Activated CD8-positive, alpha-beta T cell treated with anti-CD3 and anti-CD28 coated beads, Interleukin-2, amount 10 ng/mL, durations not matched to agents 7 days and 5 days (primary cell): ENCODE measurements around the gene RPL31. TPM values are rescaled to one million over a fixed set of nuclear protein-coding genes. Genes with fewer than 3 reads are reported as not detected.
A peak's percentile ranks its signal among the peaks of the same experiment; 100 is the strongest.

ENCODE experiments used
- ATAC-seq: fragments of 150-1000 bp; cut with Tn5 transposase; one replicate; pipeline ENCODE4 v1.10.0; 2021; ENCODE audit warnings: moderate library complexity
- CTCF ChIA-PET: fragments of 350-600 bp; sonication (Branson Sonifier 250); formaldehyde crosslinking; loops from one replicate; lab custom pipeline; 2021; ENCODE audit warnings: antibody characterized with exemption; lab: Charles Lee
- POLR2A ChIA-PET: fragments of 350-600 bp; sonication (Branson Sonifier 250); formaldehyde crosslinking; loops from one replicate; lab custom pipeline; 2021; ENCODE audit warnings: antibody characterized with exemption; lab: Charles Lee
- DNase-seq: peaks from one replicate; pipeline ENCODE4 v3.0.0-alpha.2; 2020
- H3K27ac Mint-ChIP-seq: one replicate; pipeline ENCODE4 v1.8.0; 2021; ENCODE audit warnings: mild to moderate bottlenecking, mixed read lengths
- H3K27me3 Mint-ChIP-seq: one replicate; pipeline ENCODE4 v1.8.0; 2021; ENCODE audit warnings: low read depth, mixed read lengths
- H3K36me3 Mint-ChIP-seq: one replicate; pipeline ENCODE4 v1.8.0; 2021; ENCODE audit warnings: low read depth, mixed read lengths
- H3K4me1 Mint-ChIP-seq: one replicate; pipeline ENCODE4 v1.8.0; 2021; ENCODE audit warnings: low read depth, mixed read lengths
- H3K4me3 Mint-ChIP-seq: one replicate; pipeline ENCODE4 v1.8.0; 2021; ENCODE audit warnings: mild to moderate bottlenecking, mixed read lengths
- H3K9me3 Mint-ChIP-seq: one replicate; pipeline ENCODE4 v1.8.0; 2022; ENCODE audit warnings: mixed read lengths; ENCODE audit not compliant: insufficient read depth
- total RNA-seq, 2 experiments: library from RNA; stranded (reverse); gene quantifications; one replicate each; pipeline ENCODE4 v1.2.3, GENCODE V29; 2021

The RPL31 gene
- total RNA-seq, 2 experiments from 2014 or later: 1,300 to 1,339 TPM

DNA sequence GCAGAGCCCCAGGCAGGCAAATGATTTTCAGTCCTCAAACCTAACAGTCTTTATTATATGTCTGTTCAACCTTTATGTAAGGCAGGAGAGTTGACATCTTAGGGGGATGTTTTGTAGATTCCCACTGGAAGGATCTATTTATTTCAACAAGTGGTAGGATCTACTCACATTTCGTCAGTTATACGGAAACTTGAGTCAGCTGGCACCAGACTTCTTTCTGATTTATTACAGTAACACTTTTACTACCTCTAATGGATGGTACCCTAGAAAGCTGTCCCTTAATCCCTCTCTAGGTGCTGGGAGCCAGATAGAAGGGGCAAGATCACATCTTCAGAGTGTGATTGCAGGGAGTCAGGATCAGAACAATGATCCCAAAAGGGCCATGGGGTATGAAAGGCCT, 2.1 kb upstream of the RPL31 start:
- Mint-ChIP-seq H3K9me3 (peaks cover 5% of the 10 kb centered on the region), H3K4me3 (no peak overlapping the region), H3K4me1 (peaks cover 26% of the 10 kb centered on the region), H3K36me3 (peaks cover 35% of the 10 kb centered on the region), H3K27ac (no peak overlapping the region), H3K27me3 (peaks cover 3% of the 10 kb centered on the region)
- ATAC-seq (no peak), DNase-seq (no peak)
- CTCF ChIA-PET: interaction anchor here (1.5 kb wide), 1 partner anchor 9 kb away, joined by 3 read pairs; no protein-coding TSS in a partner anchor
- POLR2A ChIA-PET: no interaction called here

- Mint-ChIP-seq H3K27me3 (peaks cover 3% of the 10 kb centered on the region), H3K4me1 (peaks cover 51% of the 10 kb centered on the region), H3K27ac (peak overlapping the region; percentile 96), H3K9me3 (peaks cover 5% of the 10 kb centered on the region), H3K36me3 (peaks cover 58% of the 10 kb centered on the region), H3K4me3 (peak overlapping the region; percentile 94)
- ChIA-PET CTCF (interaction anchor here (1.0 to 3.9 kb wide), 9 partner anchors 10 to 408 kb away, joined by 3 to 29 read pairs (median 4); no protein-coding TSS in a partner anchor), POLR2A (interaction anchor here (0.6 to 2.7 kb wide), 11 partner anchors 10 to 361 kb away, joined by 3 to 14 read pairs (median 5); no protein-coding TSS in a partner anchor)
- no peak for DNase-seq
- ATAC-seq: no peak
These were observed 631 bp downstream of the RPL31 start for GRCh38 chr2:101002562-101003277.

GRCh38 chr2:101003278-101003775, 1.2 kb downstream of the RPL31 start:
- ChIA-PET POLR2A (interaction anchor here (0.5 to 2.7 kb wide), 4 partner anchors 9 to 250 kb away, joined by 3 to 14 read pairs (median 7); no protein-coding TSS in a partner anchor), CTCF (interaction anchor here (1.4 to 3.9 kb wide), 6 partner anchors 10 to 408 kb away, joined by 4 to 29 read pairs (median 6); no protein-coding TSS in a partner anchor)
- Mint-ChIP-seq H3K9me3 (peaks cover 5% of the 10 kb centered on the region), H3K36me3 (peaks cover 64% of the 10 kb centered on the region), H3K27me3 (peaks cover 3% of the 10 kb centered on the region), H3K4me3 (peak overlapping the region; percentile 94), H3K4me1 (peaks cover 57% of the 10 kb centered on the region), H3K27ac (peak overlapping the region; percentile 96)
- ATAC-seq (no peak), DNase-seq (no peak)

DNA sequence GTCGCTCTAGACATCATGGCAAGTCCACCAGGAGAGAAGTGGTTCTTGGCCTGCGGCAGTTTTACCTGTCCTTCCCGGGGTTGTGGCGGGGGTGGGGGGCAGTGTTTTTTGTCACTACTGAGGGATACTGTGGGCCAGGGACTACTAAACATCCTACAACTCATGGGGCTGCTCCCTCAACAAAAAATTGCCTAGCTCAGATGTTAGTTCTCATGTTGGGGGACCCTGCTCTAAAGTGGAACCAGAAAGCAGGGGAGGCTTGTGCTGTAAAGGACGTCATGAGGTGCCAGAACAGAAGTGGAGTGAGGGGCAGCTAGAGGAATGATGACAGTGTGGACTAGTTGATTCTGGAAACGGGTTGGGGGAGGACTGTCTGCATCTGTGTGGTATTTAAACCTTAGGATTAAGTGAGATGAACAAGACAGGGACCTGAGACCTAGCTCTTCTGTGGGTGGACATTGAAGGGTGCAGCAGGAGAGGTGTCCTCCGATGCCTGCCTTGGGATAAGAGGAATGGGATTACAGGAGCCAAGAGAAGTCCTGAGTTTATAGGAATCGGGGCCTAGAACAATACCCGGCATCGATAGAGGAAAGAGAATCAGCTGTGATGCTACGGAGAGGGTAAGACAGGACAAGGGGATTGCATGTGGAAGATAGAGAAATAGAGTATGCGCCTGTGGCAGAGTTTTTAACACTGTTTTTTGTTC, 2.7 kb downstream of the RPL31 start:
- H3K4me1 Mint-ChIP-seq: peaks cover 60% of the 10 kb centered on the region
- DNase-seq (no peak), ATAC-seq (no peak)
- H3K27me3 Mint-ChIP-seq: no peaks in the 10 kb centered on the region
- peaks cover 72% of the 10 kb centered on the region for H3K36me3 Mint-ChIP-seq
- H3K9me3 Mint-ChIP-seq: peaks cover 5% of the 10 kb centered on the region
- ChIA-PET CTCF (interaction anchor here (1.6 to 3.9 kb wide), 3 partner anchors 8 to 247 kb away, joined by 3 to 29 read pairs (median 21); no protein-coding TSS in a partner anchor), POLR2A (interaction anchor here (0.6 to 1.0 kb wide), 2 partner anchors 17 to 143 kb away, joined by 3 read pairs; no protein-coding TSS in a partner anchor)
- peak overlapping the region; percentile 96 for H3K27ac Mint-ChIP-seq
- peak overlapping the region; percentile 94 for H3K4me3 Mint-ChIP-seq

DNA sequence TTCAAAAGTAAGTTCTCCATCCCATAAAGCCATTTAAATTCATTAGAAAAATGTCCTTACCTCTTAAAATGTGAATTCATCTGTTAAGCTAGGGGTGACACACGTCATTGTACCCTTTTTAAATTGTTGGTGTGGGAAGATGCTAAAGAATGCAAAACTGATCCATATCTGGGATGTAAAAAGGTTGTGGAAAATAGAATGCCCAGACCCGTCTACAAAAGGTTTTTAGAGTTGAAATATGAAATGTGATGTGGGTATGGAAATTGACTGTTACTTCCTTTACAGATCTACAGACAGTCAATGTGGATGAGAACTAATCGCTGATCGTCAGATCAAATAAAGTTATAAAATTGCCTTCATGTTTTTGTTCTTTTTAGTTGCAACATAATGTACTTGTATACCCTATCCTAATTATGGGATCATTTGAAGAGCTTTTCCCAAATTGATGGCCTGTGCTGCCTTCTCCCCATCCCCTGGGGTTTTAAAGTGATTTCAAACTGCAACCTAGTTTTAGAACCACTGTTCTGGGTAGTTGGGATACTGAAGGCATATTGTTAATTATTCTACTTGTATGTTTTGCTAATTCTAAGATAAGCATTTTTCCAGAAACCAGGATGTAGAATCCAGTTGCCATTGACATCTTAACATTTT, 4.1 kb downstream of the RPL31 start:
- no peak overlapping the region for H3K4me3 Mint-ChIP-seq
- H3K27ac Mint-ChIP-seq: peak overlapping the region; percentile 19
- no peak for ATAC-seq
- H3K27me3 Mint-ChIP-seq: no peaks in the 10 kb centered on the region
- peaks cover 63% of the 10 kb centered on the region for H3K4me1 Mint-ChIP-seq
- H3K9me3 Mint-ChIP-seq: peaks cover 5% of the 10 kb centered on the region
- peaks cover 78% of the 10 kb centered on the region for H3K36me3 Mint-ChIP-seq
- ChIA-PET CTCF (interaction anchor here (1.6 to 1.9 kb wide), 2 partner anchors 199 to 400 kb away, joined by 4 to 8 read pairs; no protein-coding TSS in a partner anchor), POLR2A (interaction anchor here (0.6 kb wide), 1 partner anchor 408 kb away, joined by 4 read pairs; no protein-coding TSS in a partner anchor)
- DNase-seq: no peak

GRCh38 chr2:101007415-101008345, 5.6 kb downstream of the RPL31 start:
- no peaks in the 10 kb centered on the region for H3K9me3 Mint-ChIP-seq
- H3K4me3 Mint-ChIP-seq: no peak overlapping the region
- ChIA-PET CTCF (interaction anchor here (0.7 to 3.0 kb wide), 3 partner anchors 193 to 263 kb away, joined by 3 to 17 read pairs (median 3); no protein-coding TSS in a partner anchor), POLR2A (interaction anchor here (1.2 kb wide), 1 partner anchor 245 kb away, joined by 4 read pairs; the partner anchor contains the start of gene CNOT11)
- ATAC-seq (no peak), DNase-seq (no peak)
- peak overlapping the region; percentile 26 for H3K27ac Mint-ChIP-seq
- H3K4me1 Mint-ChIP-seq: peaks cover 58% of the 10 kb centered on the region
- H3K36me3 Mint-ChIP-seq: peaks cover 76% of the 10 kb centered on the region
- H3K27me3 Mint-ChIP-seq: no peaks in the 10 kb centered on the region

DNA sequence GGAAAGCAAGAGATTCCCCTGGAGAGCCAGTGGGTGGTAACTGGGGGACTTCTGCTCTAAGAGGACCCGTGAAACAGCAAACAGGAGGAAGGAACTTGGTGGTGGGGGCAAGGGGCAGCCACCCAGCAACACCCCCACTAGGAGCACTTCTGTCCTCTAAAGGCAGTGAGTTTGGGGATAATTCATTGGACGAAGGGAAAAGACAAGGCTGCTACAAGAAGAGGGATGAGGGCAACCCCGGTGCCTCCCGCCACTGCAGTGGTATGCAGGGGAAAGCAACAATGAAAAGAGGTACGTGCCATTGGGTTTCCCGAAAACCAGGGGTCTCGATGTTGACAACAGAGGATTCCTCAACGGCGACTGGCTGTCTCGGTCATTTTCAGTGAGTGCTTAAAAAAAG, 9.1 kb downstream of the RPL31 start:
- CTCF ChIA-PET: interaction anchor here (0.7 to 2.5 kb wide), 5 partner anchors 16 to 241 kb away, joined by 3 to 14 read pairs (median 6); partner anchors contain the start of genes CNOT11 and TBC1D8
- no peak for ATAC-seq
- Mint-ChIP-seq H3K27me3 (no peaks in the 10 kb centered on the region), H3K9me3 (no peaks in the 10 kb centered on the region), H3K27ac (no peak overlapping the region), H3K36me3 (peaks cover 64% of the 10 kb centered on the region), H3K4me3 (no peak overlapping the region), H3K4me1 (peaks cover 32% of the 10 kb centered on the region)
- DNase-seq: no peak
- POLR2A ChIA-PET: no interaction called here

GRCh38 chr2:101012054-101012705, 10.1 kb downstream of the RPL31 start:
- no peak overlapping the region for H3K4me3 Mint-ChIP-seq

GRCh38 chr2:101012706-101013181, 10.7 kb downstream of the RPL31 start:
- DNase-seq (peak; percentile 54), ATAC-seq (no peak)
- peaks cover 52% of the 10 kb centered on the region for H3K36me3 Mint-ChIP-seq
- H3K27me3 Mint-ChIP-seq: no peaks in the 10 kb centered on the region
- H3K9me3 Mint-ChIP-seq: no peaks in the 10 kb centered on the region
- H3K4me3 Mint-ChIP-seq: no peak overlapping the region
- CTCF ChIA-PET: interaction anchor here (0.6 to 2.5 kb wide), 36 partner anchors 10 to 469 kb away, joined by 3 to 58 read pairs (median 4); partner anchors contain the start of genes CNOT11, CREG2, RPL31 and TBC1D8
- POLR2A ChIA-PET: interaction anchor here (1.0 to 1.3 kb wide), 3 partner anchors 10 to 239 kb away, joined by 3 to 8 read pairs (median 3); partner anchors contain the start of gene RPL31
- no peak overlapping the region for H3K27ac Mint-ChIP-seq
- H3K4me1 Mint-ChIP-seq: peaks cover 18% of the 10 kb centered on the region

More at GRCh38 chr2:101012054-101012705, 10.1 kb downstream of the RPL31 start:
- Mint-ChIP-seq H3K36me3 (peaks cover 57% of the 10 kb centered on the region), H3K27me3 (no peaks in the 10 kb centered on the region), H3K9me3 (no peaks in the 10 kb centered on the region), H3K4me1 (peaks cover 23% of the 10 kb centered on the region), H3K27ac (no peak overlapping the region)
- ATAC-seq (no peak), DNase-seq (no peak)
- POLR2A ChIA-PET: interaction anchor here (1.0 to 1.3 kb wide), 3 partner anchors 9 to 240 kb away, joined by 3 to 8 read pairs (median 3); partner anchors contain the start of gene RPL31
- CTCF ChIA-PET: interaction anchor here (0.6 to 2.5 kb wide), 36 partner anchors 9 to 468 kb away, joined by 3 to 58 read pairs (median 4); partner anchors contain the start of genes CNOT11, CREG2, RPL31 and TBC1D8
